Brain microvascular endothelial cell (primary cell): Measurements from ENCODE around the gene AFF3.

Source experiments
- DNase-seq: peaks from one replicate; pipeline ENCODE4 v3.0.0-alpha.2; 2020
- H3K27ac ChIP-seq: fragments of 250-450 bp; sonication (Bioruptor Pico); 2 replicates; pipeline ENCODE4 v1.5.1; 2020; ENCODE audit warnings: mild to moderate bottlenecking, moderate library complexity
- H3K27me3 ChIP-seq: fragments of 250-450 bp; sonication (Bioruptor Pico); replicated peaks from 2 replicates; pipeline ENCODE4 v1.5.1; 2020; ENCODE audit warnings: mild to moderate bottlenecking
- H3K36me3 ChIP-seq: fragments of 250-450 bp; sonication (Bioruptor Pico); replicated peaks from 2 replicates; pipeline ENCODE4 v1.5.1; 2020; ENCODE audit warnings: mild to moderate bottlenecking
- H3K4me3 ChIP-seq: 2 replicates; pipeline ENCODE4 v1.5.1; 2011; ENCODE audit warnings: low read depth, mild to moderate bottlenecking, control low read depth, low read length, moderate library complexity
- CTCF ChIP-seq: IDR thresholded peaks from 2 replicates; pipeline ENCODE4 v1.5.1; 2011; ENCODE audit warnings: low read depth, mild to moderate bottlenecking, moderate library complexity, low read length, control low read depth, inconsistent platforms; ENCODE audit errors: missing control alignments
- in situ Hi-C: cut with HindIII; loops from 2 replicates; pipeline ENCODE4 v1.10.0; 2017; ENCODE audit warnings: low sequenced_read_pairs, low pct_ligation_motif_present

AFF3 gene

GRCh38 chr2:100126201-100126600, 16.2 kb downstream of the AFF3 start:
- no peak overlapping the region for H3K27ac ChIP-seq
- H3K27me3 ChIP-seq, result no peaks in the 10 kb centered on the region
- in situ Hi-C loops, result no loop called here
- no peak overlapping the region for H3K4me3 ChIP-seq
- no peaks in the 10 kb centered on the region for H3K36me3 ChIP-seq
- no peak for TF ChIP-seq CTCF
- DNase-seq, result peak; percentile 17

DNA sequence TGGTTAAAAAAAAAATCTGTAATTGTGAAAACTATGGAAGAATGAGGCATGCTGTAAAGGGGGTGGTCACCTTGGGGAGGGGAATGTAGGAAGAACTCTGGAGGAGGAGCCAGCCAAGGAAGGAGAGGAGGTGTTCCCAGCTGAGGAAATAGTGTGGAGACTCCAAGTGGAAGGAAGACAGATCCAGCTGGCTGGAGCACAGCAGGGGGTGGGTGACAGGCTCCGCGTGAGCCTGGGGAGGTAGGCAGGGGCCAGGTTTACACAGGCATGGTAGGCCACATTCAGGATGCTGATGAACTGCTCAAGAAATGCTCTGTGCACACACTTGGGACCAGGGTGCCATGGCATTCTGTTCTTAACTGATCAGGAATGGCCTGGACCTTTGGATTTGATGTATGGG, 16.8 kb downstream of the AFF3 start:
- H3K27me3 ChIP-seq, result no peaks in the 10 kb centered on the region
- H3K27ac ChIP-seq, result no peak overlapping the region
- in situ Hi-C loops, result no loop called here
- no peak overlapping the region for H3K4me3 ChIP-seq
- DNase-seq, result no peak
- no peaks in the 10 kb centered on the region for H3K36me3 ChIP-seq
- no peak for TF ChIP-seq CTCF

DNA sequence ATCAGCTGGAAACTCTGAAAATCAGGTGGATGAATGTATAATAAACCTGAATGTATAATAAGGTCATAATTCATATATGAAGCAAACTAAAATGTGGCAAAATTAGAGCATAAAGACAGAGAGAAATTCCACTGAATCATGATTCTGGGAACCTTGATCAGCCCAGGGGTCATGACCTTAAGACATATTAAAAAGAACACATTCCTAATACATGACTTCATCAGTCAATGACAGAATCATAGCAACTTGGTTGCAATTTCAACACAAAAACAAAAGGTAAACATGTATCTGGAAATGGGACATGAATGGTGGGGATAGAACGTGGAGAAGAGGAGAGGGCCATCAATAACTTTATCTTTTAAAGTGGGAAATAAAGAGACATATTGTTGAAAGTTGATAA, 17.6 kb downstream of the AFF3 start:
- Histone ChIP-seq H3K27me3 (no peaks in the 10 kb centered on the region), H3K4me3 (no peak overlapping the region), H3K27ac (no peak overlapping the region), H3K36me3 (no peaks in the 10 kb centered on the region)
- in situ Hi-C loops, result no loop called here
- no peak for TF ChIP-seq CTCF
- DNase-seq, result no peak

- TF ChIP-seq CTCF, result no peak
- in situ Hi-C loops, result no loop called here
- Histone ChIP-seq H3K4me3 (no peak overlapping the region), H3K27ac (no peak overlapping the region), H3K36me3 (no peaks in the 10 kb centered on the region), H3K27me3 (no peaks in the 10 kb centered on the region)
- no peak for DNase-seq
These were observed 21.2 kb downstream of the AFF3 start for GRCh38 chr2:100121124-100121718.

DNA sequence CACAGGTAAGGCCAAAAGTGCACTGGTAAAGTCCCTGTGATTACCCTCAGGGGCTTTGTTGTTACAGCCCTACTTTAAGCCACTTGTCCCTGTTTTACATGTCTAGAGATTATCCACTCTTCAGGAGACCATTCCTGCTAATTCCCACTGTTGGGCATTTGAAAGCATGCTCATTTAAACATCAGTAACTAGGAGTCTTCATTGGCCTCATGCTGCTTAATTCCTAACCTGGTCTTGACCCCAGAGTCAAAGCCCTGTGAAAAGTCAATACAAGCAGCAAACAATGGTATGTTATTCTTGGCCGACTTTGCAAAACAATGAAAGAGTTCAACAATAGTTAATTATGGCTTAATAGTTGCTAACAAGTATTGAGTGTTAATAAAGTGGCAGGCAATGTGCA, 23.2 kb downstream of the AFF3 start:
- no peak for TF ChIP-seq CTCF
- no peaks in the 10 kb centered on the region for H3K36me3 ChIP-seq
- DNase-seq, result no peak
- in situ Hi-C loops, result no loop called here
- no peak overlapping the region for H3K4me3 ChIP-seq
- no peaks in the 10 kb centered on the region for H3K27me3 ChIP-seq
- H3K27ac ChIP-seq, result no peak overlapping the region

DNA sequence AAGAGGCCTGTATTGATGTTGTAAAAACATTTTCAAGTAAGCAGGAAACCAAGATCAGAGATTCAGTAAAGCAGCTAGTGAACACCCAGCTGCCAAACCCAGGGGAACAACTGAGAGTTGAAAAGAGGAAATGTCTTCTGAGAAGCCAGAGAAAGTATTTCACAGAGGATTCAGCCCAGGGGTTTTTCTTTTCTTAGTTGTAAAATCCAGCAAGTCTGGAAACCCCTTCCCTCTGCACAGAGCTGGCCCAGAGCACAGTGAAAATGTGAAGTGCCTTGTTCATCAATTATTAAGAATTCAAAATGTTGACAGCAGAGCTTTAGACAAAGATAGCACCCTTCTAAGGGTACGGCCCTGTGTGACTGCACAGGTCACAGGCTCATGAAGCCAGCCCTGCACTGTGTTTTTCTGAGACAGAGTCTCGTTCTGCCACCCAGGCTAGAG, 28.4 kb downstream of the AFF3 start:
- no peak for DNase-seq
- Histone ChIP-seq H3K27me3 (no peaks in the 10 kb centered on the region), H3K27ac (no peak overlapping the region), H3K36me3 (no peaks in the 10 kb centered on the region), H3K4me3 (no peak overlapping the region)
- TF ChIP-seq CTCF, result no peak
- in situ Hi-C loops, result no loop called here
